ENCODE data around the gene BLMH.

- no peak for TF ChIP-seq YY1 (IDR thresholded peaks at IDR 0.05; ENCODE audit: insufficient read depth, insufficient read length)
- no peak for TF ChIP-seq SUZ12 (IDR thresholded peaks at IDR 0.05; ENCODE audit: extremely low read depth, insufficient read depth, insufficient read length)
Measured at GRCh38 chr17:30324723-30325122, 33.0 kb upstream of the BLMH start.

All from NT2/D1 (cell line).